Suprapubic skin (tissue), 3 donors: Measurements from ENCODE around the gene KRT73.

ENCODE experiments used
- CTCF ChIP-seq, 2 donors: fragments of 200-600 bp in 1 of 2; fragments of 450-650 bp in 1 of 2; sonication (generic) in 1 of 2; IDR thresholded peaks; one replicate each; pipeline ENCODE4 v1.5.1; 2016 to 2019; ENCODE audit warnings: antibody characterized with exemption in 2 of 2, mild to moderate bottlenecking in 1 of 2, moderate library complexity in 1 of 2
- EP300 ChIP-seq: sonication (generic); formaldehyde crosslinking; IDR thresholded peaks from one replicate; pipeline ENCODE4 v1.6.1; 2017; ENCODE audit warnings: antibody characterized with exemption
- POLR2A ChIP-seq, 2 donors: fragments of 450-650 bp; IDR thresholded peaks; one replicate each; pipeline ENCODE4 v1.6.1; 2017; ENCODE audit warnings: antibody characterized with exemption in 2 of 2, mild to moderate bottlenecking in 2 of 2, moderate library complexity in 2 of 2

- TF ChIP-seq CTCF (IDR thresholded peaks at IDR 0.05), result no peak
- TF ChIP-seq POLR2A (IDR thresholded peaks at IDR 0.05), result no peak
- TF ChIP-seq EP300, result no peak
These were observed 43.3 kb upstream of the KRT73 start for GRCh38 chr12:52661668-52662067.
